Stimulated activated CD4-positive, alpha-beta T cell treated with anti-CD3 and anti-CD28 coated beads, Interleukin-12 subunit alpha, Interleukin-12 subunit beta, amount 100 ng/mL, for 48 hours (primary cell): ENCODE data around the gene YKT6.
A peak's percentile ranks its signal among the peaks of the same experiment; 100 is the strongest.

ENCODE experiments used
- DNase-seq, 3 donors: peaks; one replicate each; pipeline ENCODE4 v3.0.0-alpha.2; 2020; ENCODE audit warnings: low read depth in 2 of 3, low spot score in 1 of 3

Gene YKT6

DNA sequence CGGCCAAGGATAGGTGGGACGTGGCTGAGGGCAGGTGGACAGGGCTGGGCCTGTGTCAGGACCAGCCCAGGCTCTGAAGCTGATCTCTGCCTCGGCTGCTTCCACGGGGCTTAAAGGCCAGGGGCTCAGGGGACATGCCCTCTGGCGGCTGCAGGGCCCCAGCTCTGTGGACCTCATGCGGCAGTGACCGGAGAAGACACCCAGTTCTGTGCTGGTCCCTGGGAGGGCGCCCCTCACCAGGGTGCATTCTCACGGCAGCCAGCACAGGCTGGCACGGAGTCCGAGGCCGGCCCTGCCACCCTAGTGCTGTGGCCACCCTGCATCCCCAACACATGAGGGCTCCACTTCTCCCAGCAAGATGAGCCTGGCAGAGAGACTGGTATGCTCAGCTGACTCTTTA lies 30.3 kb downstream of the YKT6 start:
- DNase-seq = no peak

DNA sequence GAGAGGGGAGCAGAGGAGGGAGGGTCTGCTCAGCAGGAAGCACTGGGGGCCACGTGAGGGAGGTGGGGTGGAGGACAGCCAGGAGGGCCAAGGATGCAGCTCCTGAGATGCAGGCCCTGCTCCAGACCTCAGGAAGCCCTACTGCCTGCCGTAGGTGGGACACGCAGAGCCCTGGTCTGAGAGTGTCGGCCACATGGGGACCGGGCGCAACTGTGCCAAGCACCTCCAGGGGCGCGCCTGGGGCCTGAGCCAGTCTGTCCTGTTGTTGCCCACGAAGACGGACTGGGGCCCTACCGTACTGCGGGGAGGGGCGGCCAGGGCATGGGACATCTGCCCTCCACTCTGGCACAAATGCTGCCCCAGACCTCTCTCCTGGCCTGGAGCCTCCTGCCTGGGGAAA lies 31.6 kb downstream of the YKT6 start:
- DNase-seq = no peak

DNA sequence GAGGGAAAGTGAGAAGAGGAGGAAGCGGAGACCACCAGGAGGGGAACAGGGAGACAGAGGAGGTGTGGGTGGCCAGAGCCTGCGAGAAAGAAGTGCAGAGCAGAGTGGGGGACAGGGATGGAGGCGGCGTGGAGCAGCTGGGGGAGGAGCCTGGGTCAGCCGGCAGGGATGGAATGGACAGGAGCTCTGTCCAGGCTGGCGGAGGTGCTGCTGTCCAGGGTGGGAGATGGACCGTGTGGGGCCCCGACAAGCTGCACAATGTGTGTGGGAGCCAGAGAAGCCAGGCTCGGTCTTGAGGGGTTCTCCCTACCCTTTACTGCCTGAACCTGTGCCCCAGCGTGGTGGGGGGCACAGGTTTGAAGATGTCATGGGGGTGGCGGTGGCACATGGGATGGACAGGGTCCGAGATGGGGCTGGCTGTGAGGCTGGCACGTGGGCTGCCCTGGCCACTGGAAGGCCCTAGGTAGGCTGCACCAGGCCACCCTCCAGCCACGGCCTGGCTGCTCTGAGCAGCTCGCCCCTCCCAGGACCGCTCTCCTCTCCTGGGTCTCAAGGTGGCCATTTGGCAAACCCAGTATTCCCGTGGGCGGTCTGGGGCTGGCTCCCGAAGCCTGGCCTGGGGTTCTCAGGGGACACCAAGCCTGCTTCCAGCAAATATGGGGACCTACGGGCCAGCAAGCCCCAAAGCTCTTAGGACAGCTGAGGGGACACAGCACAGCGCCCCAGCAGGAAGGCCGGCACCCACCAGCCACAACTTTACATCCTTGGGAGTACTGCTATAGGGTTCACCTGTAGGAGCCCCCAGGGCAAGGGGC lies 32.3 kb downstream of the YKT6 start:
- no peak for DNase-seq

DNA sequence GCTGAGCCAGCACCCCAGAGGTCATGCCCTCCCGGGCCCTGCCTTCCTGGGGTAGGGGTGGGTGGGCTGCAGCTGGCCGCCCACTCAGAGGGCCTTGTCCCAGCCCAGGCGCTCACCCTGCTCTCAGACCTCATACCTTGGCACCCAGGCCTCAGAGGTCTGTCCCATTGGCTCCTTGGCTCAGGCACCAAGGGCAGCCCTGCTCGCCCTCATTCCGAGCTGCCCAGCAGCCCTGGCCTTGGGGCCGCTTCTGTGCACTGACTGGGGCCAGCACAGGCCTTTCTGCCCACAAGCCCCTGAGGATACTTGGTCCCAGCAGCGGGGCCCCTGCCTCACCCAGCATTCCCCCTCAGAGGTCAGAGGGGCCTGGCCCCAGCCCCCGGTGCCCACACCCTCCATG lies 34.3 kb downstream of the YKT6 start:
- DNase-seq = no peak

DNA sequence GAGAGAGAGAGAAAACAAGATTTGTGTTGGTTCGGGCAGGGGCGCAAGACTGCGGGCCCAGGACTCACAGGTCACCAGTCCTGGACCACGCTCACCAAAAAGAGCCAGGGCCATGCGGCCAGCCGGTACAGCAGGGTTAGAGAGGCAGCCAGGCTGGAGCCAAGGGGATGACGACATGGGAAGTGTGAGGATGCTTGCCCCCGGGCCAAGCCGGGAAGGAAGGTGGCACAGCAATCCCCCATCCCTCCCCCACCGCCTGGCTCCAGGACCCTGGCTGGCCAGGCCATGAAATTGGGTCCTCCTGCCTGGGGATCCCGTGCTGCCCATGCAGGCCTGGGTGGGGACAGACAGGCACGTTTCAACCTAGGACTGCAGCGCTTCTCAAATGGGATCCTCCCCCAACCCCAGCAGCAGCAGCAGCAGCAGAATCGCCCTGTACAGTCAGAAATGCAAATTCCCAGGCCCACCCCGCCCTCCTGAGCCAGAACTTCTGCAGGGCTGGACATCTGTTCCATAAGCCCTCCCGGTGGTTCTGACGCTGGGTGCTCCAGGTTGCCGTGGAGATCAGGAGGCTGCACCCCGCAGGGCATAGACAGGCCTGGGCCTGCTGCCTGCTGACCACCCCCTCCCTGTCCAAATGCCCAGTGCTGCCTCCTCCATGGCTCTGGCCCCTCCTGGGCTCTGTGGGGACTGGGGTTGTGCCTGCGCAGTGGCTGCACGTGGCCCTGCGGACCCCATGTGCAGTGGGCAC lies 35.0 kb downstream of the YKT6 start:
- DNase-seq = no peak

DNA sequence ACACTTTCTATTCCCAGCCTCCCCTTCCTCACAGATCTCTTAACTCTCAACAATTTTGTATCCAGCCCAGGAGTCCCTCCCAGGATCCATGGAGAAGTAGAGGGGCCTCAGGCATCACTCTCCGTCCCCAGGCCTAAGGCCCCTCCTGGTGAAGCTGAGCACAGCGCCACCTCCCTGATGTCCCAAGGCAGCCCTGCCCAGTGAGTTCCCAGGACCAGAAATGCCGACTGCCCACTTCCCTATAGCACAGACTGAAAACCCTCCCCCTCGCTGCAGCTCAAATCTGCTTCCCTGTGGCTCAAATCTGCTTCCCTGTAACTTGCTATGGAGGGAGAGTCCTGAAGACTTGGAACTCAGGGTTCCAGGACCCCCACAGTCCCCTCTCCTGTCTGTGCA lies 35.6 kb downstream of the YKT6 start:
- DNase-seq = no peak

DNA sequence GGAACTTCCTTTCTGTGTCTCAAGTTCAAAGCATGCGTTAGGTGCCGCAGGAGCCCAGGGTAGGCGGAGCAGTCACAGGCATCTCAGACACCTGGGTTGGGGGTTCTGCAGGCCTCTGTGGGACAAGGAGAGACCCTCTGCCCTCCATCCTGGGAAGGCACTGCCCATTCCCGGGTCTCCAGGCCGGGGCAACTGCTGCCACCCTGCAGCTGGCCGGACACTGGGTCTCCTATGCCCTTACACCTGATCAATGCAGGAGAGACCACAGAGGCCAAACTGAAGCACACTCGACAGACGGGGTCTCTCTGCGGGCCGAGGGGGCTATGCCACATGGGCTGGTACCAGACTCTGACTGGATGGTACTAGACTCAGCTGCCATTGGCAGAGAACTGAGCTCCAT lies 36.9 kb downstream of the YKT6 start:
- DNase-seq = no peak

DNA sequence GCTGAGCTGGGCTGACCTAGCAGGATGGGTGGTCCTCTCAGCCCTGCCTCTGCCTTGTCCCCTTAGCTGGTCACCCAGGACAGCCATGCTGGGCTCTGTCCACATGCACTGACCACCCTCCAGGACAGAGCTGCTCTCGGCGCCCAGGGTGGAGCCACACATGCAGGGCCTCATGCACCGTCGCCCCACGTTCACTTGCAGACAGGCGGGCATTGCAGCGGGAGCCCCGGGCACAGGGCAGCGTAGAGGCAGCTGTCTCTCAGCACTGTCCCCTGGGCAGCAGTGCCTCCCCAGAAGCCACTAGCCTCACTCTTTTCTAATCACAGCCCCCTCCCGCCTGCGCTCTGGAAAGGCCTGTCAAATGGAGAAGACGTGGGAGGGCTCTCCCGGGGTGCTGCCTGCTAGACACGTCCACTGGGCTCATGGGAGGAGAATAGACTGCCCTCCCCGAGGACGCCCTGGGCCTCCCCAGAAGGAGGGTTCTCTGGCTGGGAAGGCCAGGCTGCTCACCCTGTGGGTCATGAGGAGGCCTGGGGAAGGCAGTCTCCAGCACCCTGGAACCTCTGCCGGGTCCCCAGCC lies 37.4 kb downstream of the YKT6 start:
- no peak for DNase-seq

DNA sequence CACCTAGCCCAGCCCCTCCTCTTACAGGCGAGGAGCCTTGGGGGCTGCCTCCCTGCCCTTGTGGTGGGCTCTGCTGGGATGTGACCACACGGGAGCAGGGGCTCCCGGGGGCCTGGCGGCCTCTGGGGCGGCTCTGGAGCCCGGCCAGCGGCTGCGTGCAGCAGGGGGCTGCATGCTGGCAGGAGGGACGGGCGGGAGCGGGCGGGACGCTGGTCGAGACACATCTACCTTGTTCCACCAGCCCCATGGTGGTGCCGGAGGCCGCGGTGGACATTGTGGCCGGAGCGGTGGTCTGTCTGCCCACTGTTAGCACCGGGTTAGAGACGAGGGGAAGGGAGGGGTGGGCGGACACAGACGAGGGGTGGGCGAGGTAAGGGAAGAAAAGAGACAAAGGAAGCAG lies 38.6 kb downstream of the YKT6 start:
- no peak for DNase-seq

DNA sequence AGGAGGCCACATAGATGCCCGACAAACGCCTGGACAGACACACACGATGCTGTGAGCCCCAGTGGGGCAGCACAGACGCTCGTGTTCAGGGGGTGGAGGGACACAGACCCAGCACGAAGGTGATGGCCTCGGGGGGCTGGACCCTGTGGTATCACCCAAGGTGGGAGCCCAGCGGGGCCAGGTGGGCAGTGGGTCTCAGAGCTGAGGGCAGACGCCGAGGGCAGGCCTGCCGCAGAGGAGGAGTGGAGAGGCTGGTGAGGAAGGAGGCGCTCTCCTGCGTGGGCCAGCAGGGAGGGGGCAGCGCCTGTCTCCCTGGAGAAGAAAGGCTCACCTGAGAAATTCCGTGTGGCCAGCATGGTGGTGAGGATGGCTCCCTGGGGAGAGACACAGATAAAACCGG lies 39.6 kb downstream of the YKT6 start:
- no peak for DNase-seq

DNA sequence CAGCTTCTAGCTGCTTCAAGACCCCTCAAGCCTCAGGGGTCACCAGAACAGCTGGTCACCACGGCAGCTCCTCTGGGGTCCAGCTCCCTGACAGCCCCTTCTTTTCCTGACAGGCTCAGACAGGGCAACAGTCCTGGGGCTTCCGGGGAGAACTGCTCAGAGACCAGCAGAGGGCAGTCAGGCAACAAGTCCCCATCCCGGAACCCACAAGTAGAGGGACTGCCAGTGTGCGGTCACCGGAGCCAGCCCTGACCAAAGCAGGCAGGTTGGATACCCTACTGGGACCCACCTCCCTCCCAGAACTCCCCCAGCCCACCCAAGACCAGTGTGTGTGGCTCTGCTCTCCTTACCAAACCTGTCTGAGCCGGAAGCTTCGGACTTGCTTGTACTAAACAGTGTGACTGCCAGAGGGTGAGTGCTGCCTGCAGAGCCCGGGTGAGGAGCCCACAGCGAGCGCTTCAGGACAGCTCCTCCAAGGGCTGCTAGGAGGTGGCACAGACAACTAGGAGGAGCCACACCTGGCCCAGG lies 40.3 kb downstream of the YKT6 start:
- peak; percentile 31 to 56 (median 38) for DNase-seq

DNA sequence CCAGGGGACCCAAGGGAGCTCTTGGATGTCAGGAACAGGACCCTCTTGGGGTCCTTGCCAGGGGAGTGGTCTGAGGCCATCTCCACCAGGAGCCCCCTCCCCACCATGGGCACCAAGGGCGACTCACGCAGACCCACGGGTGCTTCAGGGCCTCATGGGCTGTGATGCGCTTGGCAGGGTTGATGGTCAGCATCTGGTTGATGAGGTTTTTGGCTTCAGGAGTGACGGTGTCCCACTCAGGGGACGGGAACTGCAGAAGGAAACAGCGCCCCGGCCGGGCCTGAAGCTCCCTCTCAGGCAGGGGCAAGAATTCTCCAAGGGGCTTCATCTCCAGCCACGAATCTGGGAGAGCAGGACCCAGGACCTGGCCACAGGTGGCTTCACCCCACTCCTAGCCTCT lies 41.3 kb downstream of the YKT6 start:
- DNase-seq = no peak

DNA sequence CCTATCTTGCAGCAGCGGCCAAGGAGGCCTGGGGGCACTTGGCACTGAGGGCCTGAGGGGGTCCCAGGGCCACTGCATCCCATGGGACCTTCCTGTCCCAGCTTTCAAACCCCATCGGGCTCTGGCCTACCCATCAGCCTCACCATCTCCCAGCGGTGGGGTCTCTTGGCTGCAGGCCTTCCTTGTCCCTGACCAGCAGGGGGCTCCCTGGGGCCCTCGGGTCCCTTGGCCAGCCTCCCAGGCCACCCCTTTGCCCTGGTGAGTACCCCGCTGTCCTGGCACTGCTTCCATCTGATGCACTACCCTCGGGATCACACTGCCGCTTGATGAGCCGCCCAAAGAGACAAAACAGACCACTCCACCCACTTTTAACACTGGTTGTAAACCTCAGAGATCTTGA lies 43.5 kb downstream of the YKT6 start:
- DNase-seq = peak in 1 of 3 donors; percentile 18

DNA sequence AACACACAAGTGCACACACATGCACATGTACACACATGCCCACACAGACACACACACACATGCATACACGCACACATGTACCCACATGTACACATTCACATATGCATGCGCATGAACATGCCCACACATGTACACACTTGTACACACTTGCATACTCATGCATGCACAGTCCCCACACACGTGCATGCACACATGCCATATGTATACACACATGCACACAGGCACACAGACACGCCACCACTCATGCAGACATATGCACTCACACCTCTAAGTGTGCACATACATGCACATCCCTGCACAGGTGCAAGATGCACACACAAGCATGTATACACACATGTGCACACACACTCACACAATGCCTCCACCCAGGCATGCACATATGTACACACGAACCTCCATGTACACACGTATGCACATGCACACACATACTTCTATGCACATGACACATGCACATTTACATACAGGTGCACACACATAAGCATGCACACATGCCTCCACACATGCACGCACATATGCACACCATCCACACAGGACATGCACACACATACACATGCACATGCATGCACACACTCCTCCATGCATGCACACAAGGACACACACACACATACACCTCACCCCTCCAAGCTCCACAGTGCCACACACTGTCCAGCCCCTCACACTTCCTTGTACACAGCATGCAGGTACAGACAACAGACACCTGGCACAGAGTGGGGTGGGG lies 45.8 kb downstream of the YKT6 start:
- no peak for DNase-seq

DNA sequence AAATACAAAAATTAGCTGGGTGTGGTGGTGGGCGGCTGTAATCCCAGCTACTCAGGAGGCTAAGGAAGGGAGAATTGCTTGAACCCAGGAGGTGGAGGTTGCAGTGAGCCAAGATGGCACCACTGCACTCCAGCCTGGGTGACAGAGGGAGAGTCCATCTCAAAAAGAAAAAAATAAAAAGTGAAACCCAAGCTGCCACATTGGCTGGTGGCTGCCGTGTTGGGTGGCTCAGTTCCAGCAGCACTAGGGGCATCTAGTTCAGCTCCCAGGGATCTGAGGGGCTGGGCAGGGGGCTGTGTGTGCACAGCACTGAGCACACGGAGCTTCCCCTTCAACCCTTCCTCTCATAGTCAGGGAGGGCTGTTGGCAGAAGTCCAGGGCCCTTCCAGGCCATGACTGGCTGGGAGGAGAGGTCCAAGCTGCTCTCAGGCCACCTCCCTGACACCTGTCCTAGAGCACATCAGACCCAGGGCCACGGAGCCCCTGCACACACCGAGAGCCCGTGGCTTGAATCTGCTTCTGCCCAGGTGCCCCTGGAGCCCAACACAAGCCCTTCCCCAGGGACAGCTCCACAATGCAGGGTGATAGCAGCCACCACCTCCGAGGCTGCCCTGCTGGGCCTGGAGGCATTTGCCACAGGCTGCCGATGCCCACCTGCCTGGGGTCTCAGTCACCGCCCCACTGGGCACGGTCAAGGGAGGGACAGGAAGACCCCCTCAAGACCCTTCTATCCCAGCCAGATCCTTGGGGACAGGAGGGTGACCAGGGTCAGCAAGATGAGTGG lies 47.3 kb downstream of the YKT6 start:
- no peak for DNase-seq

DNA sequence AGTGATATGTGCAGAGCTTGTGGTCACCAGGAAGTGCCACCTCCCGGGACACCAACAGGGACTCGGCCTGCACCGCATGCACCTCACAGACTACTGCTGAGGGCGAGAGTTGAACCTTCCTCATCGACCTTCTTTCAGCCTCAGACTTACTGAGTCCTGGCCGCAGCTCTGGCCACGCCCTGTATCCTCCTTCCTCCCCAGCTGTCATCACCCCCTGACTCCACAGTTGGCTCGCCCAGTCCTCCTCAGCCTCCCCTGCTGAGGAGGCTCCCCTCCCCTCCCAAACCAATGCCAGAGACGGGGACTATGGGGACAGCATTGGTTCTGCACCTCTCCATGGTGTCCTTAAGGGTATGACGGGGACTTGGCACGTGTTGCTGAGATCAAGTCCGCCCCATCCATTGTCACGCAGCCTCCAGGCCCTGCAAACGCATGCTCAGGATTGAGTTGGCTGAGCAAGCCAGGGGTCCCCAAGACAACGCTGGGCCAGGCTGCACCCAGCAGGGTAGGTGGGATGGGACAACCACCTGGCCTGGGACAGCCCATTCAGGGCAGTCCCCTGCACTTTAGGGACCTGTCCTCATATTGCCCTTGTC lies 49.0 kb downstream of the YKT6 start:
- no peak for DNase-seq

DNA sequence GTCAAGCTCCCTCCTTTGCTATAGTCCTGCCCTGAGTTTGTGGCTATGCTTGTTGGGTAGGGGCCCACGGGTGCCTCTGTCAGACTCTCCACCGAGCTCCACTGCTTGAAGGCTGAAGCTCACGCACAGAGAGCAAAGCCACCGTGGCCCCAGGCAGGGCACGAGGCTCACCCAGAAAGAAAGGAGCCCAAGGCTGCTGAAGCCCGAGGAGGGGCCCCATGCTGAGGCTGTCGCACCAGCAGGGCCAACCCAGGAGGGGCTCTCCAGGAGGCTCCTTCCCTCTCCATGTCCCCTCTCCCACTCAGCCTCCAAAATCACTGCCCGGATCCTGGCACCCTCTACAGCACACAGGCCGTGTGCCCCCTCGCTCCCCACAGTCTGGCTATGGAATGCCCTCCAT lies 50.5 kb downstream of the YKT6 start:
- DNase-seq = no peak

DNA sequence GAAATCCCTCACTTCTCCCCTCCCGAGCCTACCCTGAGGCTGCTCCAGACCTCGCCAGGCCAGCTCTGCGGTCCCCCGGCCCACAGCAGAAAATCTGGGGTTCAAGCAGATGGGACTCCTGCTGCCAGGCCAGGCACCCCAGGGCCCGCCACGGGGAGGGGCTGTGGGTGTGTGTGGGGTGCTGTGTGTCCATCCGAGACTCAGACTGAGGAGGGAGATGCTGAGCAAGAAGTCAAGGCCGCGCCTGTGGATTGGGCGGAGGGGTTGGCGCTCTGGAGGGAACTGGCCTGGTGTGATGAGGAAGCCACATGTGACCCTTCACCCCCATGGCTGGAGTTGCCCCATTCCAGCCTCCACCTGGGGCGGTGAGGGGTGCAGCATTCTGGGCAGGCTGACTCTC lies 51.1 kb downstream of the YKT6 start:
- DNase-seq = no peak

DNA sequence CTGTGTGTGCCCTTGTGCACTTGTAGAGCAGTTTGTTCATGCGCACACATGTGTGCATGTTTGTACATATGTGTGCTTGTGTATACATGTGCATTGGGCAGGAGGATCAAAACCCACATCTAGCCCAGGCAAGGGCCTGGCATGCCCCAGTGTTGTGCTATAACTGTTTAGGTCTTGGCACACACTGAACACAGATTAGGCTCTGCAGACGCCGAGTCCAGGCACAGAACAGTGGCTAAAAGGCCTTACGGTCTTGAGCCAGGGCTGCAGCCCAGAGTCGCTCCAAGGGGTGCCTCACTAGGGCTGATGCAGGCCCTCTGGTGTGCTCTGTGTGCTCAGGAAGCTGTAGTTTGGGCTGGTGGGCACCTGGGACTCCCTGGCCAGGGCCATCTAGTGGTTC lies 55.7 kb downstream of the YKT6 start:
- no peak for DNase-seq

DNA sequence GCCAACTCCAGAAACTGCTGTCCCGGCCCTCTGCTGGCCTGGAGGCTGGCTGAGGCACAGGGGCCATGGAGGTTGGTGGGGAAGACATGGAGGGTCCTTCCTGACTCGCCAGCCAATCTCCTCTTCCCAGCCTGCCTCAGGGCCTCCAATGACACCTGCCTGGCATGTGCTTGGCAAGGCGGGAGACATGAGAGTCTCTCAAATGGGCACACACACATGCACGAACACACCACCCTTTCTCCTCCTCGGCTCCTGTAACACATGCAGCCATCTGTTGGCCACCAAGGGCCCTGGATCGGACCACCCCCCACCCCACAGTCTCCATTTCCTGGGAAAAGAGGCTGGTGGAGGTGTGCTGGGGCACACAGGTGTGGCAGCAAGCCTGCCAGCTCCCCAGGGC lies 56.4 kb downstream of the YKT6 start:
- no peak for DNase-seq
